Endodermal cell (in vitro differentiated cells): ENCODE measurements around the gene CMSS1. TPM values are rescaled to one million over a fixed set of nuclear protein-coding genes. Genes with fewer than 3 reads are reported as not detected.

Experiments used
- DNase-seq: peaks from one replicate; pipeline ENCODE4 v3.0.0-alpha.2; 2017
- H3K27ac ChIP-seq: 2 replicates; pipeline ENCODE4 v1.5.1; 2013; ENCODE audit warnings: mild to moderate bottlenecking, low read depth, low read length, moderate library complexity
- H3K27me3 ChIP-seq: 2 replicates; pipeline ENCODE4 v1.6.1; 2013; ENCODE audit warnings: mild to moderate bottlenecking, low read length, moderate library complexity; ENCODE audit not compliant: insufficient read depth, control insufficient read depth, poor library complexity, severe bottlenecking
- H3K36me3 ChIP-seq: 2 replicates; pipeline ENCODE4 v1.7.0; 2013; ENCODE audit warnings: mild to moderate bottlenecking, low read length, moderate library complexity; ENCODE audit not compliant: control insufficient read depth, insufficient read depth
- H3K4me1 ChIP-seq: one replicate; pipeline ENCODE4 v1.7.0; 2013; ENCODE audit warnings: low read length; ENCODE audit not compliant: control insufficient read depth, insufficient read depth
- H3K4me3 ChIP-seq: 2 replicates; pipeline ENCODE4 v1.5.1; 2013; ENCODE audit warnings: mild to moderate bottlenecking, low read length, moderate library complexity
- H3K9ac ChIP-seq: 2 replicates; pipeline ENCODE4 v1.6.1; 2013; ENCODE audit warnings: mild to moderate bottlenecking, low read length, moderate library complexity; ENCODE audit not compliant: poor library complexity, severe bottlenecking; ENCODE audit errors: extremely low read depth
- H3K9me3 ChIP-seq: 2 replicates; pipeline ENCODE4 v1.6.1; 2013; ENCODE audit warnings: mild to moderate bottlenecking, low read length, moderate library complexity; ENCODE audit not compliant: control insufficient read depth
- H3K27ac Mint-ChIP-seq: 2 replicates; pipeline ENCODE4 v1.8.0; 2020; ENCODE audit warnings: mixed read lengths
- H3K27me3 Mint-ChIP-seq: 2 replicates; pipeline ENCODE4 v1.8.0; 2021; ENCODE audit warnings: mild to moderate bottlenecking, mixed read lengths; ENCODE audit not compliant: insufficient read depth
- H3K36me3 Mint-ChIP-seq: 2 replicates; pipeline ENCODE4 v1.8.0; 2020; ENCODE audit warnings: low read depth, mixed read lengths
- H3K4me1 Mint-ChIP-seq: 2 replicates; pipeline ENCODE4 v1.8.0; 2020; ENCODE audit warnings: mixed read lengths
- H3K4me3 Mint-ChIP-seq: 2 replicates; pipeline ENCODE4 v1.8.0; 2020; ENCODE audit warnings: mild to moderate bottlenecking, moderate library complexity, mixed read lengths
- H3K9me3 Mint-ChIP-seq: 2 replicates; pipeline ENCODE4 v1.8.0; 2020; ENCODE audit warnings: mild to moderate bottlenecking, mixed read lengths
- whole genome bisulfite sequencing, 2 experiments: methylation state at CpG; one replicate each; pipeline versions ENCODE4 v1.1.5 to v1.1.7; 2013; ENCODE audit warnings: missing lambda C conversion rate in 2 of 2, mixed read lengths in 1 of 2; ENCODE audit not compliant: insufficient coverage in 1 of 2, insufficient read length in 1 of 2; 5-methylcytosine and 5-hydroxymethylcytosine counted together
- total RNA-seq, 2 donors: library from RNA; stranded (reverse); fragmentation: NEBNext Ultra II Directional in 1 of 2; extraction: Animal tissue kit (Norgen Biotek cat#: 25700) in 1 of 2; gene quantifications; 2 replicates in 1 of 2; 3 replicates in 1 of 2; pipeline ENCODE4 v1.2.1, GENCODE V29; 2021
- TF ChIP-seq, protein P1 (sequence below): fragments of 200-600 bp; sonication (generic); conservative IDR thresholded peaks from 2 replicates; pipeline ENCODE4 v1.5.0; 2021; ENCODE audit warnings: antibody characterized with exemption, mild to moderate bottlenecking

Gene CMSS1
- total RNA-seq, 2 donors from 2014 or later: 48.5 to 50.8 TPM

DNA sequence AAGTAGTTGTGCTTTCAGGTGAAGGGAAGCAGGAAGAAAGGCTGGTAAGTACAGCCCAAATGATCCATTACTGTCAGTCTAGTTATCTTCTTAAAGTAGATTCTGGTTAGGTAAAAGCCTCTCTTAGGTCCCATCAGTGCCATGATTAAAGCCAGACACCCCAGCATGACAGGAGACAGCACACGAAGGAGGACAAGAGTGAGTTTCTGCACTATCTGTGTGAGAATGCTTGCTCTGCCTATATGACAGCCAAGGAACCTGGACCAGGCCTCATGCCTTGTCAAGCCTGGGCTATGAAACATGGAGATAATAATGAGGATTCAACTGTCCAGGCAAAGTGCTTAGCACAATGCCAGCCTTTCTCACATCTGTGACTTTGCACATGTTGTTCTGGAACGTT is 310.1 kb downstream of the CMSS1 start:
- no peaks in the 10 kb centered on the region for H3K36me3 ChIP-seq
- Mint-ChIP-seq H3K27me3 (no peaks in the 10 kb centered on the region), H3K4me1 (peaks cover 12% of the 10 kb centered on the region), H3K27ac (peak overlapping the region; percentile 50), H3K4me3 (no peak overlapping the region), H3K9me3 (no peaks in the 10 kb centered on the region), H3K36me3 (no peaks in the 10 kb centered on the region)
- DNase-seq: no peak
- no peaks in the 10 kb centered on the region for H3K27me3 ChIP-seq
- H3K4me3 ChIP-seq: no peak overlapping the region
- WGBS, 2 experiments: 93 to 100% methylated on average over 1 to 2 of the region's 2 CpGs
- no peak overlapping the region for H3K9ac ChIP-seq
- H3K27ac ChIP-seq: no peak overlapping the region
- H3K4me1 ChIP-seq: peaks cover 3% of the 10 kb centered on the region
- TF ChIP-seq, protein P1, sequence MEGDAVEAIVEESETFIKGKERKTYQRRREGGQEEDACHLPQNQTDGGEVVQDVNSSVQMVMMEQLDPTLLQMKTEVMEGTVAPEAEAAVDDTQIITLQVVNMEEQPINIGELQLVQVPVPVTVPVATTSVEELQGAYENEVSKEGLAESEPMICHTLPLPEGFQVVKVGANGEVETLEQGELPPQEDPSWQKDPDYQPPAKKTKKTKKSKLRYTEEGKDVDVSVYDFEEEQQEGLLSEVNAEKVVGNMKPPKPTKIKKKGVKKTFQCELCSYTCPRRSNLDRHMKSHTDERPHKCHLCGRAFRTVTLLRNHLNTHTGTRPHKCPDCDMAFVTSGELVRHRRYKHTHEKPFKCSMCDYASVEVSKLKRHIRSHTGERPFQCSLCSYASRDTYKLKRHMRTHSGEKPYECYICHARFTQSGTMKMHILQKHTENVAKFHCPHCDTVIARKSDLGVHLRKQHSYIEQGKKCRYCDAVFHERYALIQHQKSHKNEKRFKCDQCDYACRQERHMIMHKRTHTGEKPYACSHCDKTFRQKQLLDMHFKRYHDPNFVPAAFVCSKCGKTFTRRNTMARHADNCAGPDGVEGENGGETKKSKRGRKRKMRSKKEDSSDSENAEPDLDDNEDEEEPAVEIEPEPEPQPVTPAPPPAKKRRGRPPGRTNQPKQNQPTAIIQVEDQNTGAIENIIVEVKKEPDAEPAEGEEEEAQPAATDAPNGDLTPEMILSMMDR: no peak
- no peaks in the 10 kb centered on the region for H3K9me3 ChIP-seq

DNA sequence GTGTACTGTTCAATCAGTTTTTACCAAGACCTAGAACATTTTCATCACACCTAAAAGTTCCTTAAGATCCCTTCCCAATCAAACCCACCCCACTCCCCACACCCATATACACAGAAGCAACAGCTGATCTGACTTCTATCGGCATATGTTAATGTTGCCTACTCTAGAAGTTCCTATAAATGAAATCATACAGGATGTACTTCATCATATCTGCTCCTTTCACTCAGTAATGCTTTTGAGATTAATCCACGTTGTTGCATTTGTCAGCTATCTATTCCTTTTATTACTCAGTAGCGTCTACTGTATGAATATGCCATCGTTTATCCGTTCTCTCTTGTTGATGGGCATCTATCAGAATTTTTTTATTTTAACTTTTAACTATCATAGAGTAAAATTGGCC is 310.9 kb downstream of the CMSS1 start:
- Mint-ChIP-seq H3K4me3 (no peak overlapping the region), H3K4me1 (peaks cover 4% of the 10 kb centered on the region), H3K27me3 (no peaks in the 10 kb centered on the region), H3K9me3 (no peaks in the 10 kb centered on the region), H3K27ac (no peak overlapping the region), H3K36me3 (no peaks in the 10 kb centered on the region)
- TF ChIP-seq, protein P1: no peak
- H3K4me1 ChIP-seq: no peaks in the 10 kb centered on the region
- DNase-seq: no peak
- H3K9ac ChIP-seq: no peak overlapping the region
- H3K27ac ChIP-seq: no peak overlapping the region
- H3K27me3 ChIP-seq: no peaks in the 10 kb centered on the region
- no peak overlapping the region for H3K4me3 ChIP-seq
- WGBS, 2 experiments: 90% methylated on average over 2 to 5 of the region's 5 CpGs
- H3K9me3 ChIP-seq: no peaks in the 10 kb centered on the region
- no peaks in the 10 kb centered on the region for H3K36me3 ChIP-seq

DNA sequence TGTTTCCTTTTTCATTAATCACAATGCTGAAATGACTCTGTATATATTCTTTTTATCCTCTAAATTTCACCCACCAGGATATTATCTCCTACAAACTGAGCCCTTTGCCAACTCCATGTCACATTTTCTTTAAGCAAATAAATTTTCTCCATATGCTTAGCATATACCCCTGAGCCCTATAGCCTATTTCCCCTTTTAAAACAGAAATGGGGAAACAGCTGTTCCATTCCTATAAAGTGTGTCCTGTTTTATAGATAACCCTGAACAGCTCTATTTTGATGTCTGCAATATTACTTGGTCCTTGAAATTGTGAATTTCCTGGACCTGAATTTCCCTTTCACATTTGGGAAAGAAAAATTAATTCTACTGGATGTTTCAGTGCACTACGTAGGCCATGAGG is 312.3 kb downstream of the CMSS1 start:
- WGBS, 2 experiments: 100% methylated on average over 1 of the region's 1 CpG
- H3K4me3 Mint-ChIP-seq: no peak overlapping the region
- no peaks in the 10 kb centered on the region for H3K27me3 ChIP-seq
- H3K4me1 Mint-ChIP-seq: peaks cover 2% of the 10 kb centered on the region
- no peaks in the 10 kb centered on the region for H3K9me3 Mint-ChIP-seq
- no peak overlapping the region for H3K27ac ChIP-seq
- no peaks in the 10 kb centered on the region for H3K36me3 ChIP-seq
- TF ChIP-seq, protein P1: no peak
- H3K9ac ChIP-seq: no peak overlapping the region
- no peak overlapping the region for H3K4me3 ChIP-seq
- H3K36me3 Mint-ChIP-seq: no peaks in the 10 kb centered on the region
- H3K27me3 Mint-ChIP-seq: no peaks in the 10 kb centered on the region
- DNase-seq: no peak
- H3K9me3 ChIP-seq: no peaks in the 10 kb centered on the region
- no peaks in the 10 kb centered on the region for H3K4me1 ChIP-seq
- H3K27ac Mint-ChIP-seq: no peak overlapping the region
